WTC11 (cell line): Measurements from ENCODE around the gene MED23.

Source experiments
- AFF4 ChIP-seq: sonication (generic); formaldehyde crosslinking; IDR thresholded peaks from 2 replicates; pipeline ENCODE4 v1.8.1; 2023; ENCODE audit warnings: mild to moderate bottlenecking, missing genetic modification reagents, borderline replicate concordance
- ATF2 ChIP-seq: sonication (generic); formaldehyde crosslinking; IDR thresholded peaks from 2 replicates; pipeline ENCODE4 v1.8.1; 2022; ENCODE audit warnings: low read depth, missing genetic modification reagents, borderline replicate concordance
- ATF3 ChIP-seq: sonication (generic); formaldehyde crosslinking; conservative IDR thresholded peaks from 2 replicates; pipeline ENCODE4 v1.8.1; 2022; ENCODE audit warnings: mild to moderate bottlenecking, missing genetic modification reagents
- CBFB ChIP-seq: sonication (generic); formaldehyde crosslinking; IDR thresholded peaks from 2 replicates; pipeline ENCODE4 v1.8.1; 2022; ENCODE audit warnings: mild to moderate bottlenecking, low read depth, missing genetic modification reagents
- CREM ChIP-seq: sonication (generic); formaldehyde crosslinking; IDR thresholded peaks from 2 replicates; pipeline ENCODE4 v1.8.1; 2022; ENCODE audit warnings: mild to moderate bottlenecking, missing genetic modification reagents, moderate library complexity
- CTCF ChIP-seq: fragments of 200-600 bp; IDR thresholded peaks from 2 replicates; pipeline ENCODE4 v1.8.0; 2022; ENCODE audit warnings: antibody characterized with exemption
- FOXJ3 ChIP-seq: sonication (generic); formaldehyde crosslinking; IDR thresholded peaks from 2 replicates; pipeline ENCODE4 v1.9.0; 2021; ENCODE audit warnings: missing genetic modification reagents, mild to moderate bottlenecking, borderline replicate concordance
- FOXK1 ChIP-seq: sonication (generic); formaldehyde crosslinking; IDR thresholded peaks from 2 replicates; pipeline ENCODE4 v1.8.0; 2022; ENCODE audit warnings: mild to moderate bottlenecking, moderate library complexity, missing genetic modification reagents
- MLX ChIP-seq: sonication (generic); formaldehyde crosslinking; IDR thresholded peaks from 2 replicates; pipeline ENCODE4 v1.8.1; 2023; ENCODE audit warnings: mild to moderate bottlenecking, missing genetic modification reagents, moderate library complexity
- PREB ChIP-seq: sonication (generic); formaldehyde crosslinking; IDR thresholded peaks from 2 replicates; pipeline ENCODE4 v1.8.1; 2022; ENCODE audit warnings: mild to moderate bottlenecking, missing genetic modification reagents, moderate library complexity, borderline replicate concordance
- ZNF263 ChIP-seq: sonication (generic); formaldehyde crosslinking; IDR thresholded peaks from 2 replicates; pipeline ENCODE4 v1.8.1; 2022; ENCODE audit warnings: low read depth, mild to moderate bottlenecking, moderate library complexity, missing genetic modification reagents

GRCh38 chr6:131597446-131597845, 30.6 kb downstream of the MED23 start:
- TF ChIP-seq PREB (CRISPR knock-in tag) (no peak), ZNF263 (no peak), ATF3 (no peak), MLX (CRISPR knock-in tag) (no peak), CBFB (CRISPR knock-in tag) (no peak), CTCF (0 out of 2 replicates have a peak, but pooled peaks have one; percentile 11), ATF2 (CRISPR knock-in tag) (no peak), AFF4 (CRISPR knock-in tag) (no peak), FOXK1 (no peak), FOXJ3 (CRISPR knock-in tag) (no peak), CREM (no peak)
